Measurements from ENCODE around the gene APBA1.

The APBA1 gene

DNA sequence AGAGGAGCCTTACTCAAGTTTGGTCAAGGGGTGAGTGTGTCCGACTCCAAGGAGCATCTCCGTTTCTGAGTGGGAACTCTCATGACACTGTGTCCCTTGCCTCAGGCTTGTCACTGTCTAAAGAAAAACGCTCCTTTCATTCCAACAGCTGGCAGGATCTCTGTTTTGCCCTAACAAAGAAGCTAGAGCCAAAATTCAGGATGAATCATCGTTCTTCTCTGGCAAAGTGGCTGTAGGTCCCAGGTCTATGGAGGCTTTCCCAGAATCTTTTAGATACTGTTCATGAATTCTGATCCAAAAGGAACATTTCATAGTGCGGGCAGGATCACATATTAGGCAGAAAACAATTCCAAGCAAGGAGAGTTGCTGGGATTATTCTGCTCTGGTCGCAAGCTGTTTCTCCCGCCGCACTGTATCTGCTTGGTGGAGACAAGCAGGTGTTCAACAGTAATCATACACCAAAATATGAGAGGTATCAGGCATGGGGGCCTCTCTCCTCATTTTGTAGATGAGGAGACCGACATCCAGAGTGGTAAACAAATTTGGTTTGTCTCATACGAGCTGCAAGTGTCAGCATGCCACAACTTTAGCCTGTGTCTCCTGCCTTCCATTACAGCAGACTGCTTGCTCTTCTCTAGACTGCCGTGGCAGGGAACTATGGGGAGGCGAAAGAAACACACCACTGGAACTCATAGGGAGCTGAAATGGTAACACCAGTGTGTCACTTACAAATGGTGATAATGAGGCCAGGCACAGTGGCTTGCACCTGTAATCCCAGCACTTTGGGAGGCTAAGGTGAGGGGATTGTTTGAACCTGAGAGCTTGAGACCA lies 274.6 kb downstream of the APBA1 start:
- H3K9ac ChIP-seq (ENCODE audit: low read depth, low read length) = no peak overlapping the region
- no peaks in the 10 kb centered on the region for H3K27me3 ChIP-seq (ENCODE audit: insufficient read depth, low read length, poor library complexity)
- ATAC-seq (ENCODE audit: insufficient read depth, low read depth) (no peak), DNase-seq (no peak)
- TF ChIP-seq CTCF (IDR thresholded peaks at IDR 0.05; ENCODE audit: borderline replicate concordance, extremely low read depth, low read length, poor library complexity, severe bottlenecking) = no peak
- TF ChIP-seq EZH2 (IDR thresholded peaks at IDR 0.05; ENCODE audit: borderline replicate concordance, low read depth, low read length, severe bottlenecking) = no peak
- no peaks in the 10 kb centered on the region for H4K20me1 ChIP-seq (ENCODE audit: insufficient read depth, low read length)
- H3K4me2 ChIP-seq (ENCODE audit: insufficient read depth, low read length) = no peak overlapping the region
- no peak overlapping the region for H2AFZ ChIP-seq (ENCODE audit: low read depth, low read length)
- no peak overlapping the region for H3K4me3 ChIP-seq (ENCODE audit: low read depth in 1 of 2, low read length in 2 of 2)
- H3K4me1 ChIP-seq (ENCODE audit: insufficient read depth, low read length) = no peaks in the 10 kb centered on the region
- H3K9me3 ChIP-seq (ENCODE audit: insufficient read depth, low read length, severe bottlenecking) = no peaks in the 10 kb centered on the region
- H3K27ac ChIP-seq (ENCODE audit: low read length) = no peak overlapping the region
- no peaks in the 10 kb centered on the region for H3K79me2 ChIP-seq (ENCODE audit: insufficient read depth, low read length)
- no peaks in the 10 kb centered on the region for H3K36me3 ChIP-seq (ENCODE audit: insufficient read depth, low read length)

GRCh38 chr9:69396759-69397158 lies 275.4 kb downstream of the APBA1 start:
- Histone ChIP-seq H3K9me3 (ENCODE audit: insufficient read depth, low read length, severe bottlenecking) (no peaks in the 10 kb centered on the region), H3K4me2 (ENCODE audit: insufficient read depth, low read length) (no peak overlapping the region), H4K20me1 (ENCODE audit: insufficient read depth, low read length) (no peaks in the 10 kb centered on the region), H3K9ac (ENCODE audit: low read depth, low read length) (no peak overlapping the region), H3K4me1 (ENCODE audit: insufficient read depth, low read length) (no peaks in the 10 kb centered on the region), H3K4me3 (ENCODE audit: low read depth in 1 of 2, low read length in 2 of 2) (no peak overlapping the region), H2AFZ (ENCODE audit: low read depth, low read length) (no peak overlapping the region), H3K36me3 (ENCODE audit: insufficient read depth, low read length) (no peaks in the 10 kb centered on the region), H3K27ac (ENCODE audit: low read length) (no peak overlapping the region), H3K79me2 (ENCODE audit: insufficient read depth, low read length) (no peaks in the 10 kb centered on the region), H3K27me3 (ENCODE audit: insufficient read depth, low read length, poor library complexity) (no peaks in the 10 kb centered on the region)
- TF ChIP-seq CTCF (IDR thresholded peaks at IDR 0.05; ENCODE audit: borderline replicate concordance, extremely low read depth, low read length, poor library complexity, severe bottlenecking) = no peak
- TF ChIP-seq EZH2 (IDR thresholded peaks at IDR 0.05; ENCODE audit: borderline replicate concordance, low read depth, low read length, severe bottlenecking) = no peak
- ATAC-seq (ENCODE audit: insufficient read depth, low read depth) (no peak), DNase-seq (no peak)

- H3K27ac ChIP-seq (ENCODE audit: low read length) = no peak overlapping the region
- H3K27me3 ChIP-seq (ENCODE audit: insufficient read depth, low read length, poor library complexity) = no peaks in the 10 kb centered on the region
- H2AFZ ChIP-seq (ENCODE audit: low read depth, low read length) = no peak overlapping the region
- ATAC-seq (ENCODE audit: insufficient read depth, low read depth) (no peak), DNase-seq (no peak)
- no peaks in the 10 kb centered on the region for H4K20me1 ChIP-seq (ENCODE audit: insufficient read depth, low read length)
- no peak overlapping the region for H3K9ac ChIP-seq (ENCODE audit: low read depth, low read length)
- no peak overlapping the region for H3K4me2 ChIP-seq (ENCODE audit: insufficient read depth, low read length)
- TF ChIP-seq EZH2 (IDR thresholded peaks at IDR 0.05; ENCODE audit: borderline replicate concordance, low read depth, low read length, severe bottlenecking) (no peak), CTCF (IDR thresholded peaks at IDR 0.05; ENCODE audit: borderline replicate concordance, extremely low read depth, low read length, poor library complexity, severe bottlenecking) (no peak)
- no peaks in the 10 kb centered on the region for H3K79me2 ChIP-seq (ENCODE audit: insufficient read depth, low read length)
- no peaks in the 10 kb centered on the region for H3K36me3 ChIP-seq (ENCODE audit: insufficient read depth, low read length)
- H3K9me3 ChIP-seq (ENCODE audit: insufficient read depth, low read length, severe bottlenecking) = no peaks in the 10 kb centered on the region
- no peaks in the 10 kb centered on the region for H3K4me1 ChIP-seq (ENCODE audit: insufficient read depth, low read length)
- no peak overlapping the region for H3K4me3 ChIP-seq (ENCODE audit: low read depth in 1 of 2, low read length in 2 of 2)
Measured at GRCh38 chr9:69395718-69396117, 276.5 kb downstream of the APBA1 start.
